K562 (cell line): ENCODE results near the gene ARG1. TPM values are rescaled to one million over a fixed set of nuclear protein-coding genes. Genes with fewer than 3 reads are reported as not detected.

ENCODE experiments used
- ATAC-seq: fragments of 200-7000 bp; cut with Tn5 transposase; 3 replicates; pipeline ENCODE4 v1.9.1; 2020; ENCODE audit warnings: moderate library complexity
- BruUV-seq: library from RNA; stranded (reverse); fragments of 400-500 nt; replicated peaks from 2 replicates; lab custom pipeline; 2021; lab: Mats Ljungman, UMichigan
- CTCF ChIA-PET: fragments of 300-600 bp; formaldehyde crosslinking; extraction: SDS; loops from one replicate; lab custom pipeline; 2021; ENCODE audit warnings: low intra/inter-chr PET ratio; lab: Yijun Ruan, JAX
- POLR2A ChIA-PET: fragments of 300-600, 350-650 bp; sonication (Branson Sonifier 250); formaldehyde crosslinking; extraction: SDS; loops from one replicate; lab custom pipeline; 2021; ENCODE audit warnings: antibody characterized with exemption, inconsistent platforms; lab: Yijun Ruan, JAX
- DNase-seq, 4 experiments: peaks; one replicate each; pipeline versions ENCODE4 v3.0.0 to v3.0.0-alpha.2; 2011 to 2018; ENCODE audit warnings: low spot score in 3 of 4, mixed read lengths in 3 of 4; ENCODE audit errors: extremely low read depth in 1 of 4
- FAIRE-seq: peaks from 2 replicates; lab custom pipeline; 2011; peaks lifted over from hg19 to GRCh38; lab: Jason Lieb, UNC
- H2AFZ ChIP-seq: 2 replicates; pipeline ENCODE4 v1.6.0; 2011; ENCODE audit warnings: low read depth, low read length, control low read depth, inconsistent platforms
- H3K27ac ChIP-seq: fragments of 200-600 bp; 3 replicates; pipeline ENCODE4 v1.8.0; 2011; ENCODE audit warnings: low read depth, mild to moderate bottlenecking, control low read depth, inconsistent platforms, low read length, moderate library complexity, mixed read lengths; ENCODE audit errors: extremely low read depth
- H3K27me3 ChIP-seq, 2 experiments: fragments of 300-600 bp in 1 of 2; 2 replicates in 1 of 2; 3 replicates in 1 of 2; pipeline versions ENCODE4 v1.6.0 to v1.8.0; 2011; ENCODE audit warnings: inconsistent platforms in 2 of 2, low read length in 2 of 2, mild to moderate bottlenecking in 1 of 2, mixed read lengths in 1 of 2, moderate library complexity in 1 of 2; ENCODE audit not compliant: control insufficient read depth in 2 of 2, insufficient read depth in 2 of 2
- H3K36me3 ChIP-seq: fragments of 300-600 bp; 3 replicates; pipeline ENCODE4 v1.8.0; 2011; ENCODE audit warnings: mild to moderate bottlenecking, low read length, inconsistent platforms; ENCODE audit not compliant: control insufficient read depth, insufficient read depth
- H3K4me1 ChIP-seq, 2 experiments: fragments of 200-600 bp in 1 of 2; replicated peaks in 1 of 2; 2 replicates in 1 of 2; 3 replicates in 1 of 2; pipeline versions ENCODE4 v1.5.1 to v1.8.0; 2011; ENCODE audit warnings: inconsistent platforms in 2 of 2, low read length in 2 of 2, mild to moderate bottlenecking in 1 of 2, mixed read lengths in 1 of 2, moderate library complexity in 1 of 2; ENCODE audit not compliant: control insufficient read depth in 2 of 2, insufficient read depth in 2 of 2
- H3K4me2 ChIP-seq: 2 replicates; pipeline ENCODE4 v1.6.1; 2011; ENCODE audit warnings: low read length, control low read depth, inconsistent platforms, mixed read lengths; ENCODE audit not compliant: insufficient read depth
- H3K4me3 ChIP-seq: fragments of 200-600 bp; sonication (generic), shearing (Covaris generic); 2 replicates; pipeline ENCODE4 v1.5.1; 2016; ENCODE audit warnings: control low read depth, inconsistent platforms
- H3K79me2 ChIP-seq: fragments of 200-600 bp; 3 replicates; pipeline ENCODE4 v1.8.0; 2011; ENCODE audit warnings: low read length, inconsistent platforms; ENCODE audit not compliant: control insufficient read depth, insufficient read depth
- H3K9ac ChIP-seq, 2 experiments: 2 replicates each; pipeline versions ENCODE4 v1.6.0 to v1.6.1; 2011; ENCODE audit warnings: low read depth in 2 of 2, low read length in 2 of 2, control low read depth in 1 of 2, inconsistent platforms in 1 of 2, mild to moderate bottlenecking in 1 of 2, mixed read lengths in 1 of 2; ENCODE audit not compliant: insufficient read depth in 1 of 2
- H3K9me1 ChIP-seq: one replicate; pipeline ENCODE4 v1.6.0; 2011; ENCODE audit warnings: inconsistent platforms, mild to moderate bottlenecking, low read length, moderate library complexity; ENCODE audit not compliant: control insufficient read depth, insufficient read depth
- H3K9me3 ChIP-seq: replicated peaks from 2 replicates; pipeline ENCODE4 v1.5.1; 2011; ENCODE audit warnings: low read depth, low read length, inconsistent platforms; ENCODE audit not compliant: control insufficient read depth, insufficient read depth
- H4K20me1 ChIP-seq: replicated peaks from 2 replicates; pipeline ENCODE4 v1.6.1; 2011; ENCODE audit warnings: low read length, inconsistent platforms, mixed read lengths; ENCODE audit not compliant: control insufficient read depth, insufficient read depth
- NCOA4 ChIP-seq: fragments of 450-650 bp; IDR thresholded peaks from 2 replicates; pipeline ENCODE4 v1.6.1; 2018; ENCODE audit warnings: mild to moderate bottlenecking; ENCODE audit not compliant: partially characterized antibody
- RAD21 ChIP-seq, 2 experiments: fragments of 250-450 bp in 1 of 2; fragments of 450-650 bp in 1 of 2; sonication (Bioruptor Pico) in 1 of 2; formaldehyde crosslinking in 1 of 2; IDR thresholded peaks in 1 of 2; conservative IDR thresholded peaks in 1 of 2; 2 replicates each; pipeline versions ENCODE4 v1.4.0 to v1.8.0; 2020 to 2022; ENCODE audit warnings: mild to moderate bottlenecking in 2 of 2, moderate library complexity in 1 of 2
- SRSF3 ChIP-seq: fragments of 200-400 bp; formaldehyde crosslinking; IDR thresholded peaks from 2 replicates; pipeline ENCODE4 v1.6.1; 2016; ENCODE audit warnings: mild to moderate bottlenecking, low read length, moderate library complexity; ENCODE audit not compliant: insufficient read depth
- ZNF384 ChIP-seq: IDR thresholded peaks from 2 replicates; pipeline ENCODE4 v1.6.1; 2012; ENCODE audit warnings: low read depth, low read length, improper control_type of control experiment
- ZNF41 ChIP-seq: fragments of 250-450 bp; sonication (Bioruptor Pico); conservative IDR thresholded peaks from 2 replicates; pipeline ENCODE4 v1.4.0; 2020; ENCODE audit warnings: mild to moderate bottlenecking
- WGBS: fragments of 100-300 bp; shearing (Covaris generic); methylation state at CpG from one replicate; pipeline ENCODE4 v1.1.6; 2016; ENCODE audit warnings: low coverage, mixed read lengths; ENCODE audit not compliant: insufficient coverage; ENCODE audit errors: missing lambda C conversion rate; 5-methylcytosine and 5-hydroxymethylcytosine counted together
- in situ Hi-C: fragments of 300-500 bp; cut with MboI; formaldehyde crosslinking; loops from 4 replicates; pipeline ENCODE4 v1.15.0; 2018; ENCODE audit warnings: inconsistent platforms, mixed read lengths
- intact Hi-C: fragments of 100-400 bp; cut with micrococcal nuclease; formaldehyde crosslinking; loops from 2 replicates; pipeline ENCODE4 v1.14.2; 2022
- polyA plus RNA-seq, 8 experiments: library from polyadenylated mRNA; depleted of rRNA in 4 of 8; stranded (reverse) in 5 of 8; unstranded in 3 of 8; fragments of >200 nt; fragmentation: Nextera tagmentation in 2 of 8; fragmentation: Illumina TruSeq in 1 of 8; extraction: Ambion mirVana in 2 of 8; extraction: Trizol in 1 of 8; gene quantifications; 2 replicates each; pipeline versions ENCODE4 v1.2.1 to v1.2.3, GENCODE V29; 2011 to 2014; ENCODE audit warnings: inconsistent platforms in 1 of 8, missing spikeins in 1 of 8
- total RNA-seq, 7 experiments: library from RNA; depleted of rRNA in 6 of 7; stranded (reverse); fragments of >200 nt in 6 of 7; fragmentation: Illumina TruSeq in 2 of 7; extraction: Trizol in 2 of 7; gene quantifications; 2 replicates each; pipeline versions ENCODE4 v1.2.1 to v1.2.3, GENCODE V29; 2011 to 2021; ENCODE audit warnings: low replicate concordance in 1 of 7
- TF ChIP-seq, protein P1 (sequence below): fragments of 450-650 bp; IDR thresholded peaks from 2 replicates; pipeline ENCODE4 v1.6.1; 2017; ENCODE audit warnings: mild to moderate bottlenecking, moderate library complexity
- TF ChIP-seq, protein P2 (sequence below): fragments of 450-650 bp; IDR thresholded peaks from 2 replicates; pipeline ENCODE4 v1.6.1; 2016; ENCODE audit warnings: missing biosample characterization, missing genetic modification characterization

Gene ARG1
- total and polyA plus RNA-seq, 9 of the 15 experiments (the other 6 are each of a cell fraction or from before 2014, with no cell fraction given), result 0.03 to 0.20 (median 0.08) TPM; not detected in 3

DNA sequence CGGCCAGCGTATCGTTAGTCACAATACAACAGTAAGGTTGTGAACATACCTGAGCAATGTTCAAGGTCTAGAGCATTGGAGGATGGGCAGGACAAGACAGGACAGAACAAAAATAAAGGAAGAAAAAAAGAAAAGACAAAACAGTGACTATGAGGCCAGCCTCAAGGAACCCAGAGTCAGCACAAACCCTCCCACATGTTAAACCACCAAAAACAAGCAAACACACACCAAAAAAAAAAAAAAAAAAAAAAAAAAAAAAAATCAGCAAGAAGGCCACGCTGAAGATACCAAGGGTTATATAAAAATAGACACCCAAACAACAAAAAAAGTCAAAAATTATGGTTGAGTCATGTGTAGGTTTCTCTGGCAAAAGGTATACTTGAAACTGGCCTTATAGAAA is 42.2 kb downstream of the ARG1 start:
- intact Hi-C loops, result loop anchor here (5.0 kb wide), 1 partner anchor 33 kb away; no protein-coding TSS in a partner anchor
- in situ Hi-C loops, result no loop called here
- WGBS, result 83% methylated on average over 4 of the region's 4 CpGs

More for the DNA sequence above, 42.2 kb downstream of the ARG1 start:
- H3K4me3 ChIP-seq, result no peak overlapping the region
- no peaks in the 10 kb centered on the region for H3K9me1 ChIP-seq
- no peak for TF ChIP-seq ZNF41
- TF ChIP-seq ZNF384, result no peak
- TF ChIP-seq, protein P1, sequence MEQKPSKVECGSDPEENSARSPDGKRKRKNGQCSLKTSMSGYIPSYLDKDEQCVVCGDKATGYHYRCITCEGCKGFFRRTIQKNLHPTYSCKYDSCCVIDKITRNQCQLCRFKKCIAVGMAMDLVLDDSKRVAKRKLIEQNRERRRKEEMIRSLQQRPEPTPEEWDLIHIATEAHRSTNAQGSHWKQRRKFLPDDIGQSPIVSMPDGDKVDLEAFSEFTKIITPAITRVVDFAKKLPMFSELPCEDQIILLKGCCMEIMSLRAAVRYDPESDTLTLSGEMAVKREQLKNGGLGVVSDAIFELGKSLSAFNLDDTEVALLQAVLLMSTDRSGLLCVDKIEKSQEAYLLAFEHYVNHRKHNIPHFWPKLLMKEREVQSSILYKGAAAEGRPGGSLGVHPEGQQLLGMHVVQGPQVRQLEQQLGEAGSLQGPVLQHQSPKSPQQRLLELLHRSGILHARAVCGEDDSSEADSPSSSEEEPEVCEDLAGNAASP, result no peak
- TF ChIP-seq, protein P2, sequence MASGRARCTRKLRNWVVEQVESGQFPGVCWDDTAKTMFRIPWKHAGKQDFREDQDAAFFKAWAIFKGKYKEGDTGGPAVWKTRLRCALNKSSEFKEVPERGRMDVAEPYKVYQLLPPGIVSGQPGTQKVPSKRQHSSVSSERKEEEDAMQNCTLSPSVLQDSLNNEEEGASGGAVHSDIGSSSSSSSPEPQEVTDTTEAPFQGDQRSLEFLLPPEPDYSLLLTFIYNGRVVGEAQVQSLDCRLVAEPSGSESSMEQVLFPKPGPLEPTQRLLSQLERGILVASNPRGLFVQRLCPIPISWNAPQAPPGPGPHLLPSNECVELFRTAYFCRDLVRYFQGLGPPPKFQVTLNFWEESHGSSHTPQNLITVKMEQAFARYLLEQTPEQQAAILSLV (tag), result no peak
- no peak for TF ChIP-seq SRSF3
- TF ChIP-seq NCOA4, result no peak
- no peak for TF ChIP-seq RAD21 (CRISPR knock-in tag; conservative IDR thresholded peaks at IDR 0.05 in 1 of 2, IDR thresholded peaks at IDR 0.05 in 1 of 2)
- H3K79me2 ChIP-seq, result no peaks in the 10 kb centered on the region
- H3K4me2 ChIP-seq, result no peak overlapping the region
- POLR2A ChIA-PET, result no interaction called here
- CTCF ChIA-PET, result no interaction called here
- no peaks in the 10 kb centered on the region for H3K9me3 ChIP-seq
- H3K4me1 ChIP-seq, result no peaks in the 10 kb centered on the region
- BruUV-seq, result no TSS peak
- H3K9ac ChIP-seq, result no peak overlapping the region
- H2AFZ ChIP-seq, result no peak overlapping the region
- DNase-seq, result no peak
- H3K27ac ChIP-seq, result no peak overlapping the region
- H3K27me3 ChIP-seq, result no peaks in the 10 kb centered on the region
- H4K20me1 ChIP-seq, result no peaks in the 10 kb centered on the region
- no peak for FAIRE-seq
- peak; percentile 39; the same call in 1 of the 3 replicates for ATAC-seq
- H3K36me3 ChIP-seq, result peaks cover 94% of the 10 kb centered on the region
